GM21423 (cell line): ENCODE measurements around the gene NRP1.

Experiments used
- ATAC-seq: cut with Tn5 transposase; IDR thresholded peaks from one replicate; pipeline ENCODE4 v1.9.1; 2021; ENCODE audit warnings: mild to moderate bottlenecking, moderate library complexity; ENCODE audit not compliant: unreplicated experiment

Gene NRP1

DNA sequence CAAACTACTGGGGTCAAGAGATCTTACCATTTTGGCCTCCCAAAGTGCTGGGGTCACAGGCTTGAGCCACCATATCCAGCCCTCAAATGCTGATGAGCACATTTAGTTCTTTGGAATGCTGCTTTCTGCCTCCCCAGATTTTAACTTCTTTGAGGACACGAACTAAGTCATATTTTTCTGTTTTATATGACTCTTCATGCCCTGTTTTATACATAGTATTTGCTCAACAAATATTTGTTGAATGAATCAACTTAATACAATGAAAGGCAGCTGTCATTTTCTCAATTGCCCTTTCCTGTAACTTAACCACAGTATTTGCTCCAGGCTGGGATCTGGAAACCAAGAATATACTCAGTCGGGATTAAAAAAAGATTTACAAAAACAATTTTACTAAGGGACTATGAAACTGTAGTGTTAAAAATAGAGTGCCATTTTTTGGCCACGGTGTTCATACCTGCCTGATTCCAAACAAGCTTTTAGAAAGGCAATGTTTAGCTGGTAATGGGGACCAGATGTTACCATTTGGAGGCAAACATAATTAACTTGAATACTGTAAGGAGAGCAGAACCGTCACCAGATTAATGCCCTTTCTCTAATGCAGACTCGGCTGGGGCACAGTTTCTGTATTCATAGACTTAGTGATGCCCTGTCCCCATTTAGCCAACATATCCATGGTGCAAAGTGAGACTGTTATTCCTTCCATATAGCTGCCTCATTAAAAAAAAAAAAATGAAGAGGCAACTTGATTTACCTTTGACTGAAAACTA is 117.6 kb downstream of the NRP1 start:
- ATAC-seq = no peak

DNA sequence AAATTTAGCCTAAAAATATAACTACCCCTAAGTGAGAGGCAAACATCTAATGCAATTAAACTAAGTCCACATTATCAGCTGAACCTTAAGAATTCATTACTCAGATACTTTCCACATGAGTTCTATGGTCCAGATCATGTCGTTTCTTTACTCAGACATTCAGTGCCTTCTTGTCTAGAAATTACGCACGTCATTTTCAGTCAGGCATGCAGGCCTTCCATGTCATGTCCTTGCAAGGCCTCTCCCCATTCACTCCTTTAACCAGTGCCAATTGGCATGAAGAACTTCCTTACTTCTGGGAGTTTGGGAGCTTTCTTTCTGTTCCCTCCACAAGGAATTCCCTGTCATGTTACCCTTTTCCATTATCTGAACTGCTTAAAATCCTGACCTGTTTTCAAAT is 118.8 kb downstream of the NRP1 start:
- ATAC-seq = no peak

DNA sequence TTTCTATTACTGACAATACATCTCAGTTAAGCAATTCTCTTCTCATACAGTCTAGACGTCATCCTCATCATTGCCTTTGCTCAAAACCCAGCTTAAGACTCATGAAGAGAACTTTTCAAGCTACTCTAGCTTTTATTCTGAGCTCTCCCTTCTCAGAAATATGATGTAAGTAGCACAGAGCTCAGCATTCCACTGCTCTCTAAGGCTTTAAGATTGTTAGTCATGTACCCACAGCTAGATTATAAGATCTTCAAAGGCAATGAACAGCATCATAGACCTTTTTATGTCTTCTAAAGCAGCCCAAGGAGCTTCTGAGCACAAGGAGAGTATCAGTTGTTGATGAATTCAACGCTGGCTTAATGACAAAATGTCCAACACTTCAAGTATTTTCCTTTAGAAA is 119.3 kb downstream of the NRP1 start:
- ATAC-seq = no peak

DNA sequence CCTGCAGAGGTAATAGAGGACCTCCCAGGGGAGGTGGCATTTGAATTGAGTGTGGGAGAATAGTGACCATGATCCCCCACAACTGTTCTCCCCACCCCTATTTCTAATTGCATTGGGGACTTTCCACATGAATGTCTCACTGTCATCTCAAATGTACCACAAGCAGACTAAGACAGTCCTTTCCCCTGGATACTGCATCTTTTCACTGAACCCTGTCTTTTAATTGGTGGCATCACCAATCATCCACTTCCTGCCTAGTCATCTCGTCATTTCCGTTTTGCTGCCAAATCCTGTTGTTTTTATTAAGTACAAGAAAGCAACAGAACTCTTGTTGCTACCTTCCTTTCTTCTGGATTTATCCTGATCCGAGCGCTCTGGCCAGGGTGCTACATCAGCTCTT is 120.3 kb downstream of the NRP1 start:
- no peak for ATAC-seq

DNA sequence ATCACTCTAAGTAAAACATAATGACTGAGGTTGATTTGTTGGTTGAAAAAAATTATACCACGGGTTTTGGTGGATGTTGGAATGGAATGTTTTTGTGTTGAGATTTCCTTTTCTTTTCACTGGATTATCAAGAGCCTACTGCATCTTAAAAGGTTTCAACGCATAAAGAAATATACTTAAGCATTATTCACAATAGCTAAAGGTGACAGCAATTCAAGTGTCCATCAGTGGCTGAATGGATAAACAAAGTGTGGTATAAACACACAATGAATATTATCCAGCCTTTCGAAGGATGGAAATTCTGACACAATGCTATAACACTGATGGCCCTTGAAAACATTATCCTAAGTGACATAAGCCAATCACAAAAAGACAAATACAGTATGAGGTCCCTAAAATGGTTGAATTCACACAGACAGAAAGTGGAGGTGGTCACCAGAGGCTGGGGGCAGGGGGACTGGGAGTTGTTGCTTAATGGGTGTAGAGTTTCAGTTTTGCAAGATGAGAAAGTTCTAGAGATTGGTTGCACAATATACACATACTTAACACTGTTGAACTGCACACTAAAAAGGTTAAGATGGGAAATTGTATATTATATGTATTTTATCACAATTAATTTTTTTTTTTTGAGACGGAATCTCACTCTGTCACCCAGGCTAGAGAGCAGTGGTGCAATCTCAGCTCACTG is 122.3 kb downstream of the NRP1 start:
- ATAC-seq = no peak

DNA sequence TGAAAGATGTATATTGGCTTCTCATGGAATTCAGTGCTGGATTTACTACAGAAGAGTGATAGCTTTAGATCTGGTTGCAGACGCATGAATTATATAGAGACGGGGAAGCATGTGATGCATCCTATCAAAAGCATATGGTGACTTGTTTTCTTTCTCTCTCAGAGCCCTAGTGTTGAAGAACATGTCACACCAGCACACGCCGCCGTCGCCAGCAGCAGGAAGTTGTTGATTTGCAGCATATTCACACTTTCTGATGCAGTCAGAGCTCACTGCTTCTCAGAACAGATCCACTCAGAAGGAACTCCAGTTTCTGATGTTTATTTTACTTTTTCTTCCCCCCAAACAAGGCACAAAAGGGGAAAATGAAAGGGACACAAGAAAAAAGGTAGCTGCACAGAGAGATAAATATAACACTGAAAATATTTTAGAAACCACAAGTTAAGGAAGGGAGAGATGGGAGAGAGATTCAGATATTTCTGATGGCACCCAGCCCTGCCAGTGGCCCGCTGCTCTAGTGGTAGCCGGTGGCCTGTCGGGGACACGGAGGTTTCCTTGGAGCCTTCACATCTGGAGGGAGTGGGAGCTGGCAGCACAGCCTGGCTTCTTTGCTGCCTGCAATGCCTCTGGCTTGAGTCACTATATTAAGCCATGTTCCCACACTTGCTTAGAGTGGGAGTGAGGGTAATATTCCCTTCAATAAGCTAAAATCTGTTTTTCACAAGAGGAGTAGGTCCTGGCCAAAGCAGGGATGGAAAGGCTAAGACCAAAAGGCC is 123.2 kb downstream of the NRP1 start:
- peak; percentile 56 for ATAC-seq

DNA sequence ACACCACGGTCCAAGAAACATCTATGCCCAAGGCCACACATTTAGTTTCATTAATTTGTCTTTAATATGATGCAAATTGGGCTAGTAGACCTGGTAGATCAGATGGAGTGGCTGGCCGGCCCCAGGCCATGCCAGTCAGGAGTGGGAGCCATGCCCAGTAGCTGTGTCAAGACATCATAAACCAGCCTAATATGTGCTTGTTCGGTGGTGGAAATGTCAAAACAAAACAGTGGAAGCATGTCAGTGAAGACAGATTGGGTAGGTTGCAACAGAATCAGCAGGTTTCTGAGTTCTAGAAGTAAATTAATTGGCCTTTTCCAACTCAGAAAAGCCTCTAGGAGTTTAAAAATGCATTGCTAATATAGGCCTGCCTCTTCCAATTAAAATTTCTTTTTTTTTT is 124.7 kb downstream of the NRP1 start:
- ATAC-seq = no peak

DNA sequence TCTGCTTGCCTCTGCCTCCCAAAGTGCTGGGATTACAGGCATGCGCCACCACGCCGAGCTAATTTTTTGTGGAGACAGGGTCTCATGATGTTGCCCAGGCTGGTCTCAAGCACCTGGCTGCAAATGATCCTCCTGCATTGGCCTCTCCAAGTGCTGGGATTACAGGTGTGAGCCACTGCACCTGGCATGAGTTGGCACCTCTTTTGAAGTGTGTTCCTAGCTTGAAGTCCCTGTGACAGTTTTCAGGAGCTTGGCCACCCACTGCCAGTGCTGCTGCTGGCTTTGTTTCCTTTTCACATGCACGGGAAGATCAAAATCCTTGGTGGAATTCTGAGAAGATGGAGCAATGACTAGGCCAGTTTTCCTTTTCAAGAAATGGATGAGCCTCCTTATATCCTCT is 126.3 kb downstream of the NRP1 start:
- no peak for ATAC-seq

DNA sequence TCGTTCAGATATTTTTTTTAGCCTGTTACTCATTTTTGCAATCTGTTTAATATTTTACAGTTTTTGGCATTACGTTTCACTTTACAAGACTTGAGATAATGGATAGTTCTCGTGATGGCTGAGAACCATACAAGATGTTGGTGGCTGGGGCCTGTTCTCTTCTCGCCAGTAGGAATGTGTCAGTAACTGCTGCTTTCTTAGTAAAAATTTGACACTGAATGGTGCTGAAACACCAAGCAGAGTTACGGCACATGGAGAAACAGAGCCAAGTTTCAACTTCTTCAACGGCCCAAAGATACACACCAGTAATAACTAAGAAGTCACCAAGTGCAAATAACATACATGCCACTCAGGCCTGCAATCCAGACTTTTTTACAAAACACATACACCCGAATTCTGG is 130.4 kb downstream of the NRP1 start:
- ATAC-seq = no peak

DNA sequence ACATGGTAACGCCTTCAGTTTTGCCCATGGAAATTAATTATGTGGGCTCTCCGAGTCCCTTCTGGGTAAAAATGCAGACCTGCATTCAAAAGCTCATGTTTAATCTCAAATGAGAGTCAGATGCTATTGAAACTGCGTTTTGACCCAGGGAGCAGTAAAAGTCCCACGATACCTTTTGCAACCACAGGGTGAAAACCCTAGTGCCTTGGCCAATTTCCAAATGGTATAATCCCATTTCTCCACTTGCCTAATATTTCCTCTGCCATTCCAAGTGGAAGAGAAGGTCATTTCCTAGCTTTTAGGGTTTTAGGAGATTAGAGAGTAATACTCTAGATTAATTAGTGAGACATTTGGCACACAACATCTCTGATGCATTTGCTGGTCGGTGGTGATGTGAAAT is 132.5 kb downstream of the NRP1 start:
- no peak for ATAC-seq

DNA sequence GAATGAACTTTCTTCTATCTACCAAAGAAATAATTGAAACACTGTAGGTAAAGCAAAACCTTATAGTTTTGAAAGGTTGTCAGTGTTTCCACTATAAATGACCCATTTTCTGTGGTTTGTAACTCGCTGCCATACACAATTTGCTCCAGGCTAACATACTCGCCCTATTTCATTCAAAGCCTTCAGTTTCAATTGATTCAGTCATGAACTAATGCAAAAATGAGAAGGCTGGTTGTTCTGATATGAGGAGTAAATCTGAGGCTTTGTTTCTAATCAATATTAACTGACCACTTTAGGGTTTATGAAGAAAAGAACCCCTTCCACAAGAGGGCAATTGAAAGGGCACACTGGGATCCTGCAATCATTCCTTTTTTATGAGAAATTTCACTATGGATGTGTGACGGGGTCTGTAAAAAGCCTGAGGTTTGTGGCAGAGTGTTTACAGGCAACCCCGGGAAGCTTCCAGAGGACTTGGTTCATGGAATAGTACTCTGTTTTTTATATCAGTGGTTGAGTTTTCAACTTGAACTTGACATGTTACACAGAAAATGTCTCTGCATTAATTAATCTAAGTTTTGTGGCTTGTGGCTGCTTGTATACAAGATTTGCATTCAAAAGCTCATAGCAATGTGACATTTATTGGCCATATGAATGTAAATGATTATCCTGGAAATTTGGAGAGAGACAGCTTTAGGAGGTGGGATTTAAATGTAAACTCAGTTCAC is 133.2 kb downstream of the NRP1 start:
- no peak for ATAC-seq

DNA sequence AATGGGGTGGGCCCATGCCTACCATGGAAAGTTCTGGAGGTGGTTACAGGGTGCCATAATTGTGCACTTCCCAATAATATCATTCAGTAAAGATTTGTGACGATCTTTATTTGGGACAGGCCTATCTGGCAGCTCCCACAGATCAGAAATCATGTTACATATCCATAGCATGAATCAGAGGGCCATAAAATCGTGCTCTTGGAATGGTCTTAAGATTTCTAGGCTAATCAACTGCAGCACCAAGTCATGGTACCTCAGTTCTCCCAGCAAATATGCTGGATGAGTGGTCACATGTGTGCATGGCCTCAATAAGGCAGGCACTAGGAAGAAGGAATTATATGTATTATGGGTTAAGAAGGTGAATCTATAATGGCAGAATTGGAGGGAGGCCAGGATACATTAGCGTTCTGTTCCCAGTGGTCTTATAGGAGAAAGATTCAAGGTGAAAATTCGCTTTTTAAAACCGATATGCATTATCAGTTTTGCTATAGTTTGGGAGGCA is 134.7 kb downstream of the NRP1 start:
- no peak for ATAC-seq

DNA sequence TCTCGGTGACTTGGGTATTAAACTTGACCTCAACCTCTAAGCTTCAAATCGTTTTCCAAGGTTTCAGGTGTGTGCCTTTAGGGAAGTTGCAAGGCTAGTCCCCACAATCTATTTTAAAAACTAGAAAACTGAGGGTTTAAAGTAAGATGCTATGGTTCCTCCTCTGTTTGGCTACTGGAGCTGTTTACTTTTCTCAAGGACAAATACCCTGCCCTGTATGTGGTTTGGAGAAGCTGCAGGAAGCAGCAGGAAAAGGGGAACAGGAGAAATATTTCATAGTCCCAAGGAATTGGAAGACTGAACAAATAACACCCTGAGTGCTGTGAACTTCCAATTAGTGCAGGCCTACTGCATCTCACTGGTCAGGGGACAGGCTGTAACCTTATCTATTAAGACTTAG is 135.9 kb downstream of the NRP1 start:
- no peak for ATAC-seq

DNA sequence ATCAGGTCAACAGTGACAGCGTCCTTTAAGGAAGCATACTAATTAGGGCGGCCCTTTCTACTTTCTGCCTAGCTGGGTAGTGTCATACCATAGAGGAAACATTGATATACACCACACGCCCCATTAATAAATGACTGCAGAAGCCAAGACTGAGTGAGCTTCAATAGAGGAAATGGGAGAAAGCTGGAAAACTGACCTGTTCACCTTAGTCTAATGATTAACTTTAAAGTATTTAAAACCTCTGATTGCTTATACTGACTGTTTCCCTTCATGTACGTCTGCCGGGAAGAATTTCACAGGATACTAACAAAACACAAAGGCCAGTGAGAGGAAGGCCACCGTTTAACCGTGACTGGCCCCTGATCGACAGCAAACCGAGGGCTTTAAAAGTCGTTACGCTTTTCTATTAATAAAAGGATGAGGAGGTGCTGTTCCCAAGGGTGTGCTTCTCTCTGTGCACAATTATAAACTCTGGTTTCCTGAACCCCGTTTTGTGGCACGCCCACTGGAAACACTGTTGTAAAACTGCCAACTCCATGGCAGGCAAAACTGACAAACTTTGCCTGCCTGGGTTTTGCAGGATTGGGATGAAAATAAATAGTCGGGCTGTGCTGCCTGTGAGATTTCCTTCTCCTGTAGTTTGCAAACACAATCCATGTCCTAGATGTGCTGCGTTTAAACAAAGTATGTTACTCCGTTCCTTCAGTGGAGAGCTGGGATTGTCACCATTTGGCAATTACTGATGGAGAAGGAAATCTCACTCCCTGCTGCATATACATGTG is 137.6 kb downstream of the NRP1 start:
- ATAC-seq = no peak

DNA sequence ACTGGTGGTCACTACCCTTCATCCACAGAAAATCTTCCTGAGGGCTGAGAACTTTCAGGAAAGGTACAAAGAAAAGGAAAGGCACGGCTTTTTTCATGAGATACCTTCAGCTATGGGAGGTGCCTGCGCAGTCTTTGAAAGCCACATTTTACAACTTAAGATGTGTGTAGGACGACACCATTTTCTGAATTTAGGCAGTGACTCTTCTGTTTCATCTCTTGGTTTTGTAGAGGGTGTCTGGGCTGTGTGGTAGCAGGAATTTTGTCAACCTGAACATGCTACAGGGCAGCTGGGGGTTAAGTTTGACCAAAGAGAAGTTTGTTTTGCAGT is 138.1 kb downstream of the NRP1 start:
- no peak for ATAC-seq

DNA sequence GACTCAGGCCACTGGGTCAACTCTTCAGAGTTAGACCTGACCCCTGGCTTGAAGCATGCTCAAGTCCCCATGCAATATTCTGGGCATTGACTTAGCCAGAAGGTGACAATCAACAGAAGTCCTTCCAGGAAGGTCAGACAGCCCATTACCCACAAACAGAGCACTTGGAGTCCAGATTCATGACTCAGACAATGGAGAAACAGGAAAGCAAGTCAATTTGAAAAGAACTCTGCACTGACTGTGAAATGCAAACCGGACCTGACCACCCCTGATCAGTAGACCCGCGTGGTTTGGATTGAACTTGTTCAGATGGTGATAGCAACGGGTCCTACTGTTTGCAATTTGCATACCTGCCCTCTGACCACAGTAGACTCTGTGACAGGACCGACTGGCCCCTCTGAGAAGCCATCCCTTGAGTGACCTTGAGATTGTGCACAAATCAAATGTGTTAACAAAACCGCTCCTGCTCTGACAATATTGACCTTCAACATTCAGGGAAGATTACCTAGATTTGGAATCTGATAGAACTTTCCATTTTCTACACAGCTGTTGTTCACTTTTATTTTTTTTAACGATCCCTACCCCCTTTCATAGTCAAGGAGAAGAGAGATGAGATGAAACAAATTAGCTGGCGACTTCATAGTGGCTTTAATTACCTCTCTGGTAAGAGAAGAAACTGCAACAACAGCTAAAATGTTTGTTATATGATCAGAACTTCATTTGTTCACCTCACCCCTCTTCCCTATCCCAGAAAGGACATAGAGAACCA is 138.7 kb downstream of the NRP1 start:
- ATAC-seq = no peak

DNA sequence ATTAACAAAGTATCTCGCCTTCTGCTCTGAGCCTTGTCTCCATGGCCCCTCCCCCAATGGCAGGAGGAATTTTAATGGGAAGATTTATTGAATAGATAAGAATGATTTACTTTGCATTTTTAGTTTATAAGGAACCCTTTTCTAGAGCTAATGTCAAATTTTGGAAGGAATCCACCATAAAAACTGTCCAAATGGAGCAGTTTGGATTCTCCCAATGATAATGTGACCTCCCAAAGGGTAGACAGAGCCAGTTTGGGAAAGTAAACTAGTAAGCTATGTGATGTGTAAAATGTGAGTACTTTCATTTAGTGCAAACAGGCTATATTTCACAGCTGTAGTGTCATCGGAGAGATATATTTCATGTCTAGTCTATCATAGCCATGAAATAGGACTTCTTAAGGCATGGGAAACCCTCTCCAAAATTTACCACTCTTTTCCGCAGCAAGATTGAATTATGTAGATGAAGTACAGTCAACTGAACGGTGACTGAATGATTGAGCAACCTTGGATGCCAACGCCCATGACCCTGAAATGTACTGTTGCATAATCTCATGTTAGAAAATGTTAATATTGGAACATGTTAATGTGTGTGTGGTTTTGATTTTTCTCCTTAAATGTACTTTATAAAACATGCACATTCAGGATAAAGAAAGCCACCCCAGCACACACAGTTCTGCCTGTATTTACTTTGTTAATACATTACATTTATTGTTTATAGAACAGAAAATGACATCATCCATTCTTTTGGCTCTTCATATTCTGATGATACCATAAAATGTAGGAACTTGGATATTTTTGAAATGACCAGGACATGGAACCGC is 140.6 kb downstream of the NRP1 start:
- no peak for ATAC-seq

DNA sequence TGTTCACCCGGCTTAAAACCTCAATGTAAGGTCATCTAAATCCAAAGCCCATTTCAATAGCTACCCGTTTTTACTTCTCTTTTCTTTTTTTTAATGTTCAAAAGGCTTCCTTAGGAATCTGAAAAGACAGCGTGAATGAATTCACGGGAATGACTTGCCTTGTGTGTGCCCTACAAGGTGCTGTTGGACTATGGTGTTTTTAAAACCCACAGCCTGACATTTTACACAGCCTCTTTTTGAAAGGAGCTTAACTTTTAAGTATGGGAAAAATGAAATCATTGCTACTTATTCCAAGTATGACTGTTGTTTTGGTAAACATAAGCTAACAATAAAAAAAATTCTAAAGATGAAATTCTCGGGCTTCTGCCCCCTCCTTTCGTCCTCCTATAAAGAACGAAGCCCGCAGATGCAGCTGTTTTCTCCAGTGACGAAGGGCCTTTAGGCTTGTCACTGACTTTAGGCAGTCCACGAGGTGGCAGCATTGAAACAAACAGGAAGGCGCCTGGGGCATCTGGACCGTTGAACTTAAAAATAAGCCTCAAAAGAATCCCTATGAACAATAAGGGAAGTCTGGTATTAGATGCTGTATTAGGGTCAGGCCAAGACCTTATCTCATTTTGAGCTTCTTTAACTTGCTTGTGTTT is 141.3 kb downstream of the NRP1 start:
- peak; percentile 71 for ATAC-seq
